Caco-2 (cell line): ENCODE data around the gene KLHDC10. TPM values are rescaled to one million over a fixed set of nuclear protein-coding genes. Genes with fewer than 3 reads are reported as not detected.
A peak's percentile ranks its signal among the peaks of the same experiment; 100 is the strongest.

Experiments used
- BruUV-seq: library from RNA; stranded (reverse); fragments of 400-500 nt; replicated peaks from 2 replicates; lab custom pipeline; 2021; lab: Mats Ljungman, UMichigan
- CTCF ChIA-PET: fragments of 300-600 bp; sonication (Branson Sonifier 250); formaldehyde crosslinking; loops from one replicate; lab custom pipeline; 2022; ENCODE audit warnings: antibody characterized with exemption; lab: Charles Lee
- POLR2A ChIA-PET: fragments of 300-600 bp; sonication (Branson Sonifier 250); formaldehyde crosslinking; loops from one replicate; lab custom pipeline; 2022; ENCODE audit warnings: antibody characterized with exemption; lab: Charles Lee
- DNase-seq, 2 experiments: peaks; one replicate each; pipeline versions ENCODE4 v3.0.0 to v3.0.0-alpha.2; 2020 to 2022
- H3K27me3 ChIP-seq: replicated peaks from 2 replicates; pipeline ENCODE4 v1.6.0; 2011; ENCODE audit warnings: low read length; ENCODE audit not compliant: control insufficient read depth, insufficient read depth
- H3K36me3 ChIP-seq: 2 replicates; pipeline ENCODE4 v1.5.1; 2011; ENCODE audit warnings: low read length; ENCODE audit not compliant: control insufficient read depth, insufficient read depth
- H3K4me1 ChIP-seq: fragments of 250-450 bp; sonication (Bioruptor Pico); 2 replicates; pipeline ENCODE4 v1.5.1; 2020; ENCODE audit warnings: mild to moderate bottlenecking
- H3K4me3 ChIP-seq: 2 replicates; pipeline ENCODE4 v1.5.1; 2011; ENCODE audit warnings: low read depth, mild to moderate bottlenecking, control low read depth, low read length
- H3K9me3 ChIP-seq: fragments of 250-450 bp; sonication (Bioruptor Pico); 2 replicates; pipeline ENCODE4 v1.5.1; 2020; ENCODE audit warnings: mild to moderate bottlenecking, moderate library complexity
- H3K27ac Mint-ChIP-seq: one replicate; pipeline ENCODE4 v1.8.0; 2022; ENCODE audit warnings: mixed read lengths; ENCODE audit not compliant: unreplicated experiment
- H3K27me3 Mint-ChIP-seq: one replicate; pipeline ENCODE4 v1.8.0; 2022; ENCODE audit warnings: mixed read lengths; ENCODE audit not compliant: insufficient read depth, unreplicated experiment
- H3K36me3 Mint-ChIP-seq: one replicate; pipeline ENCODE4 v1.8.0; 2022; ENCODE audit warnings: mild to moderate bottlenecking, mixed read lengths; ENCODE audit not compliant: insufficient read depth, unreplicated experiment
- H3K4me1 Mint-ChIP-seq: one replicate; pipeline ENCODE4 v1.8.0; 2022; ENCODE audit warnings: low read depth, mixed read lengths; ENCODE audit not compliant: unreplicated experiment
- H3K4me3 Mint-ChIP-seq: one replicate; pipeline ENCODE4 v1.8.0; 2022; ENCODE audit warnings: mild to moderate bottlenecking, moderate library complexity, mixed read lengths; ENCODE audit not compliant: unreplicated experiment
- H3K9me3 Mint-ChIP-seq: one replicate; pipeline ENCODE4 v1.8.0; 2022; ENCODE audit warnings: mixed read lengths; ENCODE audit not compliant: unreplicated experiment
- CTCF ChIP-seq, 2 experiments: fragments of 200-600 bp in 1 of 2; IDR thresholded peaks; 1 replicate in 1 of 2; 2 replicates in 1 of 2; pipeline versions ENCODE4 v1.5.1 to v1.8.0; 2011 to 2022; ENCODE audit warnings: antibody characterized with exemption in 1 of 2, control low read depth in 1 of 2, inconsistent platforms in 1 of 2, low read depth in 1 of 2, low read length in 1 of 2, mild to moderate bottlenecking in 1 of 2, moderate library complexity in 1 of 2; ENCODE audit not compliant: insufficient read depth in 1 of 2, severe bottlenecking in 1 of 2, unreplicated experiment in 1 of 2
- intact Hi-C: fragments of 100-400 bp; cut with micrococcal nuclease; formaldehyde crosslinking; loops from one replicate; pipeline ENCODE4 v1.10.0; 2022; ENCODE audit not compliant: unreplicated experiment
- total RNA-seq: library from RNA; stranded (reverse); gene quantifications from 2 replicates; pipeline ENCODE4 v1.2.3, GENCODE V29; 2022

KLHDC10 gene
- total RNA-seq, 1 experiment from 2014 or later = 22.3 TPM

GRCh38 chr7:130154501-130155317, 84.4 kb downstream of the KLHDC10 start:
- ChIA-PET POLR2A (interaction anchor here (1.0 kb wide), 1 partner anchor 84 kb away, joined by 3 read pairs; the partner anchor contains the start of gene KLHDC10), CTCF (interaction anchor here (1.0 to 1.4 kb wide), 2 partner anchors 59 to 83 kb away, joined by 3 to 4 read pairs; no protein-coding TSS in a partner anchor)
- Mint-ChIP-seq H3K4me1 (no peaks in the 10 kb centered on the region), H3K27me3 (no peaks in the 10 kb centered on the region), H3K9me3 (no peaks in the 10 kb centered on the region), H3K4me3 (no peak overlapping the region), H3K36me3 (peaks cover 5% of the 10 kb centered on the region), H3K27ac (no peak overlapping the region)
- BruUV-seq = no TSS peak
- no peaks in the 10 kb centered on the region for H3K9me3 ChIP-seq
- H3K36me3 ChIP-seq = no peaks in the 10 kb centered on the region
- no peak overlapping the region for H3K4me3 ChIP-seq
- TF ChIP-seq CTCF (IDR thresholded peaks at IDR 0.05; ENCODE audit: insufficient read depth in 1 of 2, low read depth in 1 of 2, low read length in 1 of 2, severe bottlenecking in 1 of 2, unreplicated experiment in 1 of 2) = peak in 1 of 2 experiments; percentile 18
- no peaks in the 10 kb centered on the region for H3K4me1 ChIP-seq
- intact Hi-C loops = loop anchor here (2.0 kb wide), 1 partner anchor 82 kb away; no protein-coding TSS in a partner anchor
- no peak for DNase-seq
- no peaks in the 10 kb centered on the region for H3K27me3 ChIP-seq

GRCh38 chr7:130156140-130156539, 85.8 kb downstream of the KLHDC10 start:
- no peak for TF ChIP-seq CTCF (IDR thresholded peaks at IDR 0.05; ENCODE audit: insufficient read depth in 1 of 2, low read depth in 1 of 2, low read length in 1 of 2, severe bottlenecking in 1 of 2, unreplicated experiment in 1 of 2)
- H3K4me1 ChIP-seq = no peaks in the 10 kb centered on the region
- ChIA-PET CTCF (no interaction called here), POLR2A (no interaction called here)
- Mint-ChIP-seq H3K36me3 (peaks cover 5% of the 10 kb centered on the region), H3K4me1 (no peaks in the 10 kb centered on the region), H3K9me3 (no peaks in the 10 kb centered on the region), H3K27me3 (no peaks in the 10 kb centered on the region), H3K27ac (no peak overlapping the region), H3K4me3 (no peak overlapping the region)
- intact Hi-C loops = no loop called here
- H3K9me3 ChIP-seq = no peaks in the 10 kb centered on the region
- no peaks in the 10 kb centered on the region for H3K36me3 ChIP-seq
- no peaks in the 10 kb centered on the region for H3K27me3 ChIP-seq
- no peak for DNase-seq
- H3K4me3 ChIP-seq = no peak overlapping the region
- BruUV-seq = no TSS peak

- H3K36me3 ChIP-seq = no peaks in the 10 kb centered on the region
- TF ChIP-seq CTCF (IDR thresholded peaks at IDR 0.05; ENCODE audit: insufficient read depth in 1 of 2, low read depth in 1 of 2, low read length in 1 of 2, severe bottlenecking in 1 of 2, unreplicated experiment in 1 of 2) = no peak
- Mint-ChIP-seq H3K4me3 (no peak overlapping the region), H3K4me1 (no peaks in the 10 kb centered on the region), H3K9me3 (no peaks in the 10 kb centered on the region), H3K27ac (no peak overlapping the region), H3K27me3 (no peaks in the 10 kb centered on the region), H3K36me3 (peaks cover 14% of the 10 kb centered on the region)
- H3K4me1 ChIP-seq = no peaks in the 10 kb centered on the region
- intact Hi-C loops = no loop called here
- no peak overlapping the region for H3K4me3 ChIP-seq
- POLR2A ChIA-PET = interaction anchor here (0.7 kb wide), 1 partner anchor 48 kb away, joined by 3 read pairs; the partner anchor contains the start of gene TMEM209
- CTCF ChIA-PET = no interaction called here
- DNase-seq = no peak
- BruUV-seq = no TSS peak
- H3K27me3 ChIP-seq = no peaks in the 10 kb centered on the region
- H3K9me3 ChIP-seq = no peaks in the 10 kb centered on the region
Measured at GRCh38 chr7:130157700-130158099, 87.4 kb downstream of the KLHDC10 start.
